Stimulated activated naive B cell treated with anti-CD40 and anti-IgM and Interleukin-4, amounts not matched to agents 10 μg/mL and 1 μg/mL and 100 μg/mL, for 72 hours (primary cell): ENCODE results near the gene E4F1.

Experiments used
- ATAC-seq, 2 donors: fragments of 150-1000 bp; cut with Tn5 transposase; replicated peaks; 2 replicates each; pipeline ENCODE4 v1.10.0; 2021; ENCODE audit warnings: moderate library complexity in 1 of 2
- DNase-seq: peaks from one replicate; pipeline ENCODE4 v3.0.0; 2021
- H3K27ac Mint-ChIP-seq: one replicate; pipeline ENCODE4 v1.8.0; 2022; ENCODE audit warnings: mild to moderate bottlenecking, mixed read lengths
- H3K27me3 Mint-ChIP-seq, 2 donors: one replicate each; pipeline ENCODE4 v1.8.0; 2022; ENCODE audit warnings: mixed read lengths in 2 of 2
- H3K36me3 Mint-ChIP-seq, 2 donors: one replicate each; pipeline ENCODE4 v1.8.0; 2022; ENCODE audit warnings: mixed read lengths in 2 of 2, mild to moderate bottlenecking in 1 of 2
- H3K4me1 Mint-ChIP-seq, 2 donors: one replicate each; pipeline ENCODE4 v1.8.0; 2022; ENCODE audit warnings: mixed read lengths in 2 of 2, mild to moderate bottlenecking in 1 of 2
- H3K4me3 Mint-ChIP-seq, 2 donors: one replicate each; pipeline ENCODE4 v1.8.0; 2022; ENCODE audit warnings: mild to moderate bottlenecking in 2 of 2, mixed read lengths in 2 of 2, moderate library complexity in 1 of 2
- H3K9me3 Mint-ChIP-seq, 2 donors: one replicate each; pipeline ENCODE4 v1.8.0; 2022; ENCODE audit warnings: mixed read lengths in 2 of 2, mild to moderate bottlenecking in 1 of 2

Gene E4F1

DNA sequence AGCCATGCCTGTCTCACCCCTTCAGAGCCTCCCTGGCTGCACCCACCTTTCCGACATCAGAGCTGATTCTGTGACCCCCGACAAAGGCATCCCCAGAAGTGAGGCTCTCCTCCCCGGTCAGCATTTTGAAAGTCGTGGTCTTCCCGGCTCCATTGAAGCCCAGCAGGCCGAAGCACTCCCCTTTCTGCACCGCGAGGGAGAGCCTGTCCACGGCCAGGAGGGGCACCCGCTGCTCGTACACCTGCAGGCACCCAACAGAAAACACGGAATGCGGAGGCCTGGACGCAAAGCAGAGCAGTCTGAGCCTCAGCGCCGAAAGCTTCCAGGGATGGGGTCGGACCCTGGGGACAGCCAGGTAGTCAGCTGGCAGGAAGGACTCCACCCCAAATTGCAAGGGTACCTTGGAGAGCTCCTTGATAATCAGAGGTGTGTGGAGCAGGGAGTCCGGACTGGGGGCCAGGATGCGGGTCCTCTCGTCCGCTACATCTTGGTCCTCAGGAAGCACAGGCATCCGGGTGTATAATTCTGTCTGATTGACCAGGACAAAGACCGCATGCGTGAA, 57.7 kb downstream of the E4F1 start:
- Mint-ChIP-seq H3K9me3 (no peaks in the 10 kb centered on the region), H3K27me3 (peaks cover 0 to 11% of the 10 kb centered on the region in 2 donors), H3K27ac (no peak overlapping the region), H3K36me3 (peaks cover 0 to 7% of the 10 kb centered on the region in 2 donors), H3K4me1 (no peaks in the 10 kb centered on the region), H3K4me3 (no peak overlapping the region)
- no peak for ATAC-seq
- no peak for DNase-seq

DNA sequence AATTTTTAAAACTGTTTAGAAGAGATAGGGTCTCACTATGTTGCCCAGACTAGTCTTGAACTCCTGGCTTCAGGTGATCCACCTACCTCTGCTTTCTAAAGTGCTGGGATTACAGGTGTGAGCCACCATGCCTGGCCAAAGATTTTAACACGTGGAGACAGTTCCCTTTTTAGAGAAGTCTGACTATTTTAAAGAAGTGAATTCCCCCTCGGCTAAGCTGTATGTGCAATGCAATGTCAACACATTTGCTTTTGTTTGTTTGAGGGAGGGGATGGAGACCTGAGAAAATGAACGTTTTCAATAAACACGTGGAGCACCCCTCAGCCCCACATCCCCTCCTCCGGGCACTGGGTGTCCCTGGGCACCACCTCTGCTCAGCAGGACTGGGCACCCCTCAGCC, 58.9 kb downstream of the E4F1 start:
- Mint-ChIP-seq H3K4me1 (no peaks in the 10 kb centered on the region), H3K36me3 (peaks cover 0 to 7% of the 10 kb centered on the region in 2 donors), H3K9me3 (no peaks in the 10 kb centered on the region), H3K27ac (no peak overlapping the region), H3K4me3 (no peak overlapping the region), H3K27me3 (peaks cover 0 to 11% of the 10 kb centered on the region in 2 donors)
- DNase-seq (no peak), ATAC-seq (no peak)

DNA sequence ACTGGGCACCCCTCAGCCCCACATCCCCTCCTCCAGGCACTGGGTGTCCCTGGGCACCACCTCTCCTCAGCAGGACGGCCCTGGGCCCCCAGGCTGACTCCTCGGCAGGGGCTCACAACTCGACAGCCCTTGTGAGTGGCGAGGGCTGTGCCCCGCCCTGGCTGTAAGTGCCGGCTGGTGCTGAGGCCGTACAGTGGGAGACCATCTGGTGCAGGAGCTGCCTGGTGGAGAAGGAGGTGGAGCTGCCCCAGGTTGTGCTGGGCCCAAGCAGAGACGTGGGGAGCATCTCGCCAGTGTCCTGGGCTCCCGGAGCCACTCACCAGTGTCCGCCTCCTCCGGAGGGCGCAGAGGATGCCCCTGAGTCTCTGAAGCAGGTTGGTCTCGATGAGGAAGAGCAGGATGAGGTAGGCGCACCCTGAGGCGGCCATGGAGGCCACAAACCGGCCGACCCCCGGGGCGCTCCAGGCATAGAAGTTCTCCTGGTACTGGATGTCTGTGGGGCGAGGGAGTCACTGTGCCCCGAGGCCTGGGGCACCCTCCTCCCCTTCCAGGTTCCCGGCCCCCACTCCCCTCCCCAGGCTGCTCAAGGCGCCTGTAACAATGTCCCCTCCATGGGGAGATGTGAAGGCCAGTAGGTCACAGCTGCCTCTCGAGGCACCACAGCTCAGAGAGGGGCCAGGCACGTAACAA, 59.6 kb downstream of the E4F1 start:
- H3K36me3 Mint-ChIP-seq, result peaks cover 0 to 7% of the 10 kb centered on the region in 2 donors
- DNase-seq, result no peak
- H3K4me3 Mint-ChIP-seq, result no peak overlapping the region
- peaks cover 0 to 11% of the 10 kb centered on the region in 2 donors for H3K27me3 Mint-ChIP-seq
- H3K27ac Mint-ChIP-seq, result no peak overlapping the region
- no peaks in the 10 kb centered on the region for H3K4me1 Mint-ChIP-seq
- ATAC-seq, result no peak
- no peaks in the 10 kb centered on the region for H3K9me3 Mint-ChIP-seq

DNA sequence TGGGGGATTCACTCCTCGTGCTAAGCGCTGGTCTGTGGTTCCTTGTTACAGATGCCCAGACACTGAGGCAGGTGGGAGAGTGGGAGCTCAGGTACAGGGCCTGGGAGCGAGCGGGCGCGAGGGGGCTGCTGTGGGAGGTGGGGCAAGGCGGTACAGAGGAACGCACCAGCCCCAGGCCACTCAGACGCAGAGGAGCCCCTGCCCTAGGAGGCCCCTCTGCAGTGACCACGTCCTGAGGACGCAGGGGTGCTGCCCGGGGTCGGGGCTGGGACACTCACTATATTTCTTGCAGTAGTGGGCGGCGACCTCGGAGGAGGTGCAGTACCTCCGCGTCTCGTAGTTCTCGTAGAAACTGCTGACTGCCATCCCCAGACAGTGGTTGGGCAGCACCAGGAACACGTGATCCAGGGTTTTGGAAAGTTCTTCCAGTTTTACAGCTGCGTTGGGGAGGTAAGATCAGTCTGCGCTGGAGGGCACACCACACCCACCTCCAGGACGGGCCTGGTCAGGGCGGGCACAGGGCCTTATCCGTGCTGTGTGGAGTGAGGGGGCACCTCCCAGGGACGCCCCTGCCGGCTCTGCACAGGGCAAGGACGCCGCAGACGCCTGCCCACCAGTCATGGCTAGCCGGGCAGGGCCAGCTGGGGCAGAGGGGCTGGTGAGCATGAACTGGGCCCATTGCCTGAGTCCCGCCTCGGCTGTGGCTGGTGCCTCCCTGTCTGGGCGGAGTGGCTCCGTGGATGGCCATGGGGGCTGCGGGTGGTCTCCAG, 60.8 kb downstream of the E4F1 start:
- no peaks in the 10 kb centered on the region for H3K4me1 Mint-ChIP-seq
- ATAC-seq (no peak), DNase-seq (no peak)
- no peaks in the 10 kb centered on the region for H3K9me3 Mint-ChIP-seq
- peaks cover 0 to 7% of the 10 kb centered on the region in 2 donors for H3K36me3 Mint-ChIP-seq
- H3K4me3 Mint-ChIP-seq, result no peak overlapping the region
- no peak overlapping the region for H3K27ac Mint-ChIP-seq
- peaks cover 0 to 11% of the 10 kb centered on the region in 2 donors for H3K27me3 Mint-ChIP-seq

DNA sequence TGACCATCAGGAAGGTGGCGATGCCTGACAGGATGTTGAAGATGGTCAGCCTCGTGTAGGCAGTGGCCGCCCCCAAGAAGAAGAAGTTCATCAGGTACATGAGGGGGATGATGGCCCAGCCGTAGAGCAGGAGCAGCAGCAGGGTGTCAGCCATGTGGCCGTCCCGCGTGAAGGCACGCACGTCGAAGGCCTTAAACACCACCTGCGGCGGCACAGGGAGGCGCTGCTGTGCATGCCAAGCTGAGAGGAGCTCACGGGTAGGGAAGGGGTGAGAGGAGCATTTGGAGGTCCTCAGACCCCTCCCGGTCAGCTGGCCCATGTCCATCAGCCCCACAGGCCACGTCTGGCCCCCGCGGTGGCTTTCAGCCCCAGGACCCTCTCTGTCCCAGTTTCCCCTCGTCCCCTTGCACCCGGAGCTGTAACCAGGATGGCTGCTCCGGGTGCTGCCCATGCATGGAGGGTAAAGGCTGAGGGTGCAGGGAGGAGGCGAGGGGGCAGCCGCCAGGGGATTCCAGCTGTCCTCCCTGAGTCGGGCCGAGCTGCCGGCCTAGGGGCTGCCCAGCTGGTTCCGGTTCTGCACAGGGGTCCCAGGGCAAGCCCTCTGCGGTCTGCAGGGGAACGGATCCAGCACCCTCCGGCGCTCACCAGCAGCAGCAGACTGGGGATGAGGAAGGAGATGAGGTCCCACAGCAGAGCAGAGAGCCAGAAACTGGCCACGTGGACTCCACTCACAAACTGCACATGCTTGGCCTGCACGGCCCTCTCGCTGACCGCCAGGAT, 61.6 kb downstream of the E4F1 start:
- no peak overlapping the region for H3K27ac Mint-ChIP-seq

More for the DNA sequence above, 61.6 kb downstream of the E4F1 start:
- peaks cover 0 to 7% of the 10 kb centered on the region in 2 donors for H3K36me3 Mint-ChIP-seq
- ATAC-seq, result no peak
- H3K9me3 Mint-ChIP-seq, result no peaks in the 10 kb centered on the region
- H3K27me3 Mint-ChIP-seq, result peaks cover 0 to 11% of the 10 kb centered on the region in 2 donors
- no peak overlapping the region for H3K4me3 Mint-ChIP-seq
- DNase-seq, result no peak
- no peaks in the 10 kb centered on the region for H3K4me1 Mint-ChIP-seq
